Osteoblast (primary cell): Measurements from ENCODE around the gene SPRTN. TPM values are rescaled to one million over a fixed set of nuclear protein-coding genes. Genes with fewer than 3 reads are reported as not detected.
A peak's percentile ranks its signal among the peaks of the same experiment; 100 is the strongest.

Experiments
- DNase-seq: peaks from one replicate; pipeline ENCODE4 v3.0.0; 2011; ENCODE audit warnings: low spot score, mixed read lengths; ENCODE audit not compliant: insufficient read length; ENCODE audit errors: missing footprints
- H2AFZ ChIP-seq: 2 replicates; pipeline ENCODE4 v1.6.0; 2011; ENCODE audit warnings: mild to moderate bottlenecking, low read length
- H3K27ac ChIP-seq: 2 replicates; pipeline ENCODE4 v1.5.1; 2011; ENCODE audit warnings: mild to moderate bottlenecking, low read depth, low read length, moderate library complexity
- H3K27me3 ChIP-seq: 2 replicates; pipeline ENCODE4 v1.6.0; 2012; ENCODE audit warnings: mild to moderate bottlenecking, control low read depth, inconsistent platforms, low read length, moderate library complexity; ENCODE audit not compliant: insufficient read depth
- H3K36me3 ChIP-seq: 2 replicates; pipeline ENCODE4 v1.5.1; 2011; ENCODE audit warnings: mild to moderate bottlenecking, low read length, control low read depth, moderate library complexity; ENCODE audit not compliant: insufficient read depth
- H3K4me1 ChIP-seq: 2 replicates; pipeline ENCODE4 v1.5.1; 2011; ENCODE audit warnings: mild to moderate bottlenecking, low read length, control low read depth, moderate library complexity; ENCODE audit not compliant: insufficient read depth
- H3K4me2 ChIP-seq: 2 replicates; pipeline ENCODE4 v1.6.0; 2011; ENCODE audit warnings: mild to moderate bottlenecking, low read length; ENCODE audit not compliant: insufficient read depth
- H3K4me3 ChIP-seq: fragments of 200-600 bp; sonication (generic); 3 replicates; pipeline ENCODE4 v1.5.1; 2012; ENCODE audit warnings: mild to moderate bottlenecking, low read length, inconsistent platforms; ENCODE audit not compliant: insufficient read depth
- H3K79me2 ChIP-seq: 2 replicates; pipeline ENCODE4 v1.6.0; 2012; ENCODE audit warnings: mild to moderate bottlenecking, low read length, control low read depth, inconsistent platforms; ENCODE audit not compliant: insufficient read depth
- H3K9me3 ChIP-seq: 2 replicates; pipeline ENCODE4 v1.5.1; 2011; ENCODE audit warnings: low read depth, low read length, control low read depth
- H4K20me1 ChIP-seq: 2 replicates; pipeline ENCODE4 v1.6.0; 2012; ENCODE audit warnings: mild to moderate bottlenecking, low read length, control low read depth; ENCODE audit not compliant: insufficient read depth
- total RNA-seq: library from RNA; depleted of rRNA; stranded (reverse); fragments of >200 nt; gene quantifications from 2 replicates; pipeline ENCODE4 v1.2.3, GENCODE V29; 2012
- TF ChIP-seq, protein P1 (sequence below): IDR thresholded peaks from 2 replicates; pipeline ENCODE4 v1.5.1; 2011; ENCODE audit warnings: mild to moderate bottlenecking, low read depth, low read length, moderate library complexity; ENCODE audit errors: extremely low read depth

The SPRTN gene
- total RNA-seq, 1 donor: 17.0 TPM

DNA sequence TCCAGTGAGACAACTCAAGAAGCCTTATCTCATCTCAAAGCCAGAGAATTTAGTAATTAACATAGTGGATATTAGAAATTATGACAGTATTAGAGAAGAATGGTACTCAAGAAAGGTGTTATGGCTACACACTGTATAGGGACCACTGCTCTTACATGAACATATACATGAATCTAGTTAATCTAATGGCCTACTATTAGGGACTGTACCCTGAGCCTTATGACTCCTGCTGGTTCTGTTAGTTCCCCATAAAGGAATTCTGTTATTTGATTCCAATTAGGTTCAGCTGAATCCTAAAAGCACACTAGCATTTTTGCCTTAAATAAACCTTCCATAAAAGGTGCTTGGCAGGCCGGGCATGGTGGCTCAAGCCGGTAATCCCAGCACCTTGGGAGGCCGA is 44.3 kb downstream of the SPRTN start:
- no peaks in the 10 kb centered on the region for H3K9me3 ChIP-seq
- H3K4me3 ChIP-seq: no peak overlapping the region
- no peak overlapping the region for H3K4me2 ChIP-seq
- DNase-seq: peak; percentile 58
- no peak overlapping the region for H3K27ac ChIP-seq
- H3K36me3 ChIP-seq: no peaks in the 10 kb centered on the region
- no peak overlapping the region for H2AFZ ChIP-seq
- H3K79me2 ChIP-seq: peaks cover 64% of the 10 kb centered on the region
- H3K27me3 ChIP-seq: no peaks in the 10 kb centered on the region
- peaks cover 15% of the 10 kb centered on the region for H4K20me1 ChIP-seq
- TF ChIP-seq, protein P1, sequence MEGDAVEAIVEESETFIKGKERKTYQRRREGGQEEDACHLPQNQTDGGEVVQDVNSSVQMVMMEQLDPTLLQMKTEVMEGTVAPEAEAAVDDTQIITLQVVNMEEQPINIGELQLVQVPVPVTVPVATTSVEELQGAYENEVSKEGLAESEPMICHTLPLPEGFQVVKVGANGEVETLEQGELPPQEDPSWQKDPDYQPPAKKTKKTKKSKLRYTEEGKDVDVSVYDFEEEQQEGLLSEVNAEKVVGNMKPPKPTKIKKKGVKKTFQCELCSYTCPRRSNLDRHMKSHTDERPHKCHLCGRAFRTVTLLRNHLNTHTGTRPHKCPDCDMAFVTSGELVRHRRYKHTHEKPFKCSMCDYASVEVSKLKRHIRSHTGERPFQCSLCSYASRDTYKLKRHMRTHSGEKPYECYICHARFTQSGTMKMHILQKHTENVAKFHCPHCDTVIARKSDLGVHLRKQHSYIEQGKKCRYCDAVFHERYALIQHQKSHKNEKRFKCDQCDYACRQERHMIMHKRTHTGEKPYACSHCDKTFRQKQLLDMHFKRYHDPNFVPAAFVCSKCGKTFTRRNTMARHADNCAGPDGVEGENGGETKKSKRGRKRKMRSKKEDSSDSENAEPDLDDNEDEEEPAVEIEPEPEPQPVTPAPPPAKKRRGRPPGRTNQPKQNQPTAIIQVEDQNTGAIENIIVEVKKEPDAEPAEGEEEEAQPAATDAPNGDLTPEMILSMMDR: no peak
- peaks cover 2% of the 10 kb centered on the region for H3K4me1 ChIP-seq

DNA sequence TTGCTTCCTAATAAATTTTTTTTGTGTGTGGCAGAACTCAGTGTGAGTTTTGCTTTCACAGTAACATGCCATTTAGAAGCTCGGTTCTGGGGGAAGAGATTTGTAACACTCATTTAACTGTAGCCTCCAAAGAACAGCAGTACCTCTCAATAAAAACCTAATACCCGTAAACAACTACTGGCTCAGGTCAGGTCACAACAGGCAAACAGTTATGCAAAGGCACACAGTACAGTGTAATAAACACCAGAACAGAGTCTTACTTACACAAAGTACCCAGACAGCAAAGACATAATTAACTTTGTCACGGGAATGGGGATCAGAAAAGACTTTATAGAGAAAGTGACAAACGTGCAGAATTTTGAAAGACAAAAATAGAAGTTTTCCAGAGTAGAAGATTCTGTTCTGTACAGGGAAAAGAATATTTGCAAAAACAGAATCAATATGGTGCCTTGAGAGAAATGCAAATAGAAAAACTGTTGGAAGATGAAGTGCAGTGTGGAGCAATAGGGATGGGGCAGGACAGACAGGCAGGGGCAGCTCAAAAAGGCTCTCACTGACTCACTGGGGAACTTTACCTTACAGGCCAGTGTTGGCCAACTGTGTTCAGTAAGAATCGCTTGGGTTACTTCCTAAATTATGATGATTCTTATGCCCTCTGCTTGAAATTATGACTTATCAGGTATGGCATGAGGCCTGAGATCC is 45.2 kb downstream of the SPRTN start:
- H3K36me3 ChIP-seq: no peaks in the 10 kb centered on the region
- no peak overlapping the region for H3K4me2 ChIP-seq
- no peaks in the 10 kb centered on the region for H3K9me3 ChIP-seq
- H2AFZ ChIP-seq: no peak overlapping the region
- peaks cover 14% of the 10 kb centered on the region for H4K20me1 ChIP-seq
- DNase-seq: peak; percentile 10
- H3K4me1 ChIP-seq: peaks cover 5% of the 10 kb centered on the region
- no peaks in the 10 kb centered on the region for H3K27me3 ChIP-seq
- TF ChIP-seq, protein P1: no peak
- no peak overlapping the region for H3K27ac ChIP-seq
- H3K4me3 ChIP-seq: no peak overlapping the region
- peaks cover 65% of the 10 kb centered on the region for H3K79me2 ChIP-seq

DNA sequence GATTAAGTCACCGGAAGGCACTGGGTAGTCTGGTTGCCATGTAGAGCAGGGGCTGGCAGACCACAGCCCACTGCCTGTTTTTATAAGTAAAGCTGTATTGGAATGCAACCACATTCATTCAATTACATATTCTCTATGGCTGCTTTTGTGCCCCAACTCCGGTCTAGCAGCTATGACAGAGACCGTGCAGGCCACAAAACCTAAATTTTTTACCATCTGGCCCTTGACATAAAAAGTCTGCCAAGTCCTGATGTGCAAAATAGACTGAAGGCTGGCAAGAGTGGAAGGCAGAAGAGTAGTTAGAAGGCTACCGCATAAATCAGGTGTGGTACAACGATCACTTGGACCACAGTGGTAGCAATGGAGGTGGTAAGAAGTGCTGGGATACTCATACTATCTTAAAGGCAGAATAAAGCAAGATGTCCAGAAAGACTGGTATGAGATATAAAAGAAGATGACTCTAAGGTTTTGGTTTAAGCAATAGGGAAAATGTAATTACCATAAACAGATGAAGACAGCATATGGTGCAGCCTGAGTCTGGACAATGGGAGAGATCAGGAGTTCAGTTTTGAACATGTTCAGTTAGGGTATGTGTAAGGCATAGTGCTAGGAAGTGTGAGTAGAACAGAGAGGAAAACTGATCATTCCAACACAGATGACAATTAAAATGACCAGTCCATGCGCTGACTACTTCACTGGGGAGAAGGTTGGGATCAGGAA is 46.8 kb downstream of the SPRTN start:
- TF ChIP-seq, protein P1: no peak
- Histone ChIP-seq H4K20me1 (peaks cover 16% of the 10 kb centered on the region), H3K79me2 (peaks cover 66% of the 10 kb centered on the region)

DNA sequence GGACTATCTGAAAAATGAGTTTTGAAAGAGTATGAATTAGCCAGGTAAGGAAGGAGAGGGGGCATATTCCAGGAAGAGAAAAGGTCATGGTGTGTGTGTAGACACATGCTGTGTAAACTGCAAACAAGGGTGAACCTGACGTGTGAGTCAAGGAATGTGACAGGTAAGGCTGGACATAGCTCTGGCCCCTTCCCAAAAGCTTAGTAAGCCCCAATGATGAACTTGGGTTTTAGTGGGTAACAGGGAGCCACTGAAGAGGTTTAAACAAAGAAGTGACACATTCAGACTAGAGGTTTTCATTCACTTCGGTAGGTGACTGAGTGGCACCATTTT is 47.3 kb downstream of the SPRTN start:
- Histone ChIP-seq H3K4me3 (no peak overlapping the region), H4K20me1 (peaks cover 16% of the 10 kb centered on the region), H3K4me2 (no peak overlapping the region), H3K27ac (no peak overlapping the region), H3K27me3 (no peaks in the 10 kb centered on the region), H3K79me2 (peaks cover 70% of the 10 kb centered on the region), H3K9me3 (no peaks in the 10 kb centered on the region), H2AFZ (no peak overlapping the region), H3K36me3 (no peaks in the 10 kb centered on the region), H3K4me1 (peaks cover 14% of the 10 kb centered on the region)
- no peak for DNase-seq
- TF ChIP-seq, protein P1: no peak

More for the DNA sequence above, 46.8 kb downstream of the SPRTN start:
- Histone ChIP-seq H3K4me1 (peaks cover 8% of the 10 kb centered on the region), H3K4me3 (no peak overlapping the region), H3K4me2 (no peak overlapping the region), H2AFZ (no peak overlapping the region), H3K36me3 (no peaks in the 10 kb centered on the region), H3K27ac (no peak overlapping the region), H3K9me3 (no peaks in the 10 kb centered on the region), H3K27me3 (no peaks in the 10 kb centered on the region)
- DNase-seq: no peak
